ENCODE results near the gene SBNO2. TPM values are rescaled to one million over a fixed set of nuclear protein-coding genes. Genes with fewer than 3 reads are reported as not detected.
"Not testable (repeated sequence)": the region's sequence is repeated elsewhere in the genome, so short reads cannot be mapped to it uniquely, and the experiment has no call there.

Gene SBNO2
- polyA plus RNA-seq, 4 donors: 11.8 to 23.5 (median 14.0) TPM

DNA sequence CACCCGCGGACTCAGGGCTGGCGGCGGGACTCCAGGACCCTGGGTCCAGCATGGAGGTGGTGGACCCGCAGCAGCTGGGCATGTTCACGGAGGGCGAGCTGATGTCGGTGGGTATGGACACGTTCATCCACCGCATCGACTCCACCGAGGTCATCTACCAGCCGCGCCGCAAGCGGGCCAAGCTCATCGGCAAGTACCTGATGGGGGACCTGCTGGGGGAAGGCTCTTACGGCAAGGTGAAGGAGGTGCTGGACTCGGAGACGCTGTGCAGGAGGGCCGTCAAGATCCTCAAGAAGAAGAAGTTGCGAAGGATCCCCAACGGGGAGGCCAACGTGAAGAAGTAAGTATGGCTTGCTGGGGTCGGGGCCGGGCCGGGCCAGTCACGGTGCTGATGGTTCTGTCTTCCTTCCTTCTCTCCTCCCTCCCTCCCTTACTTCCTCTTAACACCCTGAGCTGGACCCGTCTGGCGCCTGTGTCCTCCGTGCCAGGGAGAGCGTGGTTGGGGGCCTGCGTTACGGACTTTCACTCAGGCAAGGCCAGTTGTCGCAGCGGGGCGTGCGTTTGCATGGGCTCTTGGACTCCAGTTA, 32.9 kb upstream of the SBNO2 start:
- DNase-seq (ENCODE audit: low read depth in 4 of 4, low spot score in 3 of 4): no peak

GRCh38 chr19:1206150-1206863, 32.2 kb upstream of the SBNO2 start:
- no peak for DNase-seq (ENCODE audit: low read depth in 4 of 4, low spot score in 3 of 4)

DNA sequence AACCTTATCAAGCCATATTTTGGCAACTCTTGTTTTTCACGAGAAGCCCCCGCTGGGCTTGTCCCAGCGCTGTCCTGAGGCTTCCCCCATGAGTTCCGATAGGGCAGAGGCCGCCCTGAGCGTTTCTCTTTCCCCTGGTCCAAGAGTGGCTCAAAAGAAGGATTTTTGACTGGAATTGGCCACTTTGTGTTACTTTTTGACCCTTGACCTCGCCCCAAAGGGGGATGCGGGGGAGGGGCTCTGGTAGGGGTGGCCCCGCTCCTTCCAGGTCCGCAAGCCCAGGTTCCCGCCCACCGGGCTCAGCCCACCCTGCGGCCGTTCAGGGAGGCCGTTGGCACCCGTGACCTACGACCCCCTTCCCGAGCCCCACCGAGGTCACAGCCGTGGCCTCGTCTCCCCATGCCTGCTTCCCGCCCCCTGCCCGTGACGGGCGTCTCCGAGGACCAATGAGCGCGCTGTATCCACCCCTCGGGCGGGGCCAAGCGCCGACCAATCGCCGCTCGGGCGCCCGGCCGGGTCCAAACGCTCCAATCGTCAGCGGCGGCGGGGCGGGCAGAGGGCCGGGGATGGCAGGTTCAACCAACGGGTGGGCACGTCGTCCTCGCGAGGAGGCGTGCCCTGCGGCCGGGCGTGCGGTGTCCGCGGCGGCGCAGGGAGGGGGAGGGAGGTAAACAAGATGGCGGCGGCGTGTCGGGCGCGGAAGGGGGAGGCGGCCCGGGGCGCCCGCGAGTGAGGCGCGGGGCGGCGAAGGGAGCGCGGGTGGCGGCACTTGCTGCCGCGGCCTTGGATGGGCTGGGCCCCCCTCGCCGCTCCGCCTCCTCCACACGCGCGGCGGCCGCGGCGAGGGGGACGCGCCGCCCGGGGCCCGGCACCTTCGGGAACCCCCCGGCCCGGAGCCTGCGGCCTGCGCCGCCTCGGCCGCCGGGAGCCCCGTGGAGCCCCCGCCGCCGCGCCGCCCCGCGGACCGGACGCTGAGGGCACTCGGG, 31.3 kb upstream of the SBNO2 start, which contains the start of gene STK11:
TSS of gene STK11 (plus strand) at position 665 of the 986 bp plus-strand sequence. CDS start 1,136 bp downstream, outside the sequence.
- peak; percentile 90 to 93 (median 90) for DNase-seq (ENCODE audit: low read depth in 4 of 4, low spot score in 3 of 4)

GRCh38 chr19:1200614-1201013, 26.5 kb upstream of the SBNO2 start:
- not testable (repeated sequence) for DNase-seq (ENCODE audit: low read depth in 4 of 4, low spot score in 3 of 4)

DNA sequence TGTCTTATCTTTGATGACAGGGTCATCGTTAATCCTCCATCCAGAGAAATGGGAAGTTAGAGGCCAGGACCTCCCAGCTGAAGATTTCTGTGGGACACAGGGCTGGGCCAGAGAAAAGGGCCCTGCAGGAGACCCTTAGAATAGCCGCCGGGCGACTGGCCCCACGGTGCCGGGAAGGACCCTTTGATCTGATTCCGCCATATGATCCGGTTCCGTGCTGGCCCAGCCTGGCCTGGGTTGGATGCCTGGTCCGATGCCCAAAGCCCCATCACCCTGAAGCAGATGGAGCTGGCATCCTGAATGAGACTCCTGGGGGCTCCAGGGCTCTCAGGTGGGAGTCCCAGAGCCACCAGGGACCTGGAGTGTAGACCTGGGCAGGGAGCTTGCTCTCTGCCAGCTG, 25.5 kb upstream of the SBNO2 start:
- DNase-seq (ENCODE audit: low read depth in 4 of 4, low spot score in 3 of 4): no peak

DNA sequence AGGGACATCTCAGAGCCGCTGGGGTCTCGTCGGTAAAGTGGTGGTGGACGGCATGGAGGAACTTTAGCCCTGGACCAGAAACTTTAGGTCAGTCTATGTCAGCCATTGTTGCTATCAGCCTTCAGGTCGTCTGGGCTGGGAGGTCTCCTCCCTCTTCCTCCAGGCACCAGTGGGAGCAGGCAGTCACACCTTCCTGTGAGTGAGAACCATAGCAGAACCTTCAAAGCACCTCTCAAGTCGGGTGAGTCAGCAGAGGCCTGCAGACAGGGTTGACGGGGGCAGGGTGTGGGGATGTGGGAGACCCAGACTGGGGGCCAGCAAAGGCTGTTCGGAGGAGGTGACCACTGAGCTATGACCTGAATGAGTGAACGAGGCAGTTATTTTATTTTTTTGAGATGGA, 15.4 kb upstream of the SBNO2 start:
- no peak for DNase-seq (ENCODE audit: low read depth in 4 of 4, low spot score in 3 of 4)

- no peak for DNase-seq (ENCODE audit: low read depth in 4 of 4, low spot score in 3 of 4)
These were observed 9.6 kb upstream of the SBNO2 start for GRCh38 chr19:1183543-1184172.

DNA sequence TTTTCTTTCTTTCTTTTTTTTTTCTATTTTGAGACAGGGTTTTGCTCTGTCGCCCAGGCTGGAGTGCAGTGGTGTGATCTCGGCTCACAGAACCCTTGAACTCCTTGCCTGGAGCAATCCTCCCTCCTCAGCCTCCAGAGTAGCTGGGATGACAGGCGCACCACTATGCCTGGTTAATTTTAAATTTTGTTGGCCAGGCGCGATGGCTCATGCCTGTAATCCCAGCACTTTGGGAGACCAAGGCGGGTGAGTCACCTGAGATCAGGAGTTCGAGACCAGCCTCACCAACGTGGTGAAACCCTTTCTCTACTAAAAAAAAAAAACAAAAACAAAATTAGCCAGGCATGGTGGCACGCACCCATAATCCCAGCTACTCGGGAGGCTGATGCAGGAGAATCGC, 8.7 kb upstream of the SBNO2 start:
- no peak for DNase-seq (ENCODE audit: low read depth in 4 of 4, low spot score in 3 of 4)

DNA sequence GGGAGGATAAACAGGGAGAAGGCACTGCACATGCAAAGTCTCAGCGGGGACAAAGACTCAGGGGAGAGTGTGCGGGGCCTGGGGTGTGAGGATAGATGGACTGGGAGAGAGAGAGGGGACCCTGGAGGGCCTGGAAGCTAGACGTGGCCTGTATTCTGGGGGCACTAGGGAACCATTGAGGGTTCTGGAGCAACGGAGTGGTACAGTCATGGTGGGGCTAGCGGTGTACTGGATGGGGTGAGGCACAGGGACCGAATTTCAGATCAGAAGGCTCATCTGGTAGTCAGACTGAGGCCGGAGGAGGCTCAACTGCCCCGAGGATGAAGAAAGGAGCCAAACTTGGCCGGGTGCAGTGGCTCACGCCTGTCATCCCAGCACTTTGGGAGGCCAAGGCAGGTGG, 8.0 kb upstream of the SBNO2 start:
- DNase-seq (ENCODE audit: low read depth in 4 of 4, low spot score in 3 of 4): no peak

DNA sequence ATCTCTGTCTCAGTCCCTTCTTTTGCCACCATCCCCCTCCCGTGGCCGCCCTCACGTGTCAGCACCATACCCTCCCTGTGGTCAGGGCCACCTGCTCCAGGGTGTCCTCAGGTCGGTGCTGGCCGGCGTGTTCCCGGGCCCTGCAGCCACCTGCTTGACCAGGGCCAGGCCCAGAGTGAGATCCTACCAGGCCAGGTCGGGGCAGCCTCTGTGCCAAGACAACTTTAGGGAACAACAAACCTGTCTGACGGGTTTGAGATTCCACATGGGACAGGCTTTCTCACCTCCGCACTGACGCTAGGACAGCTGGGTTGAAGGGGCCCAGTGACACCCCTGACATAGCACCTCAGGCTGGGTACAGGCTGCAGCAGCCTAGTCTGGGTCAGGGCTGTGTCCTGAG, 7.5 kb upstream of the SBNO2 start:
- DNase-seq (ENCODE audit: low read depth in 4 of 4, low spot score in 3 of 4): no peak

- DNase-seq (ENCODE audit: low read depth in 4 of 4, low spot score in 3 of 4): no peak
These were observed 3.5 kb upstream of the SBNO2 start for GRCh38 chr19:1177322-1178114.

DNA sequence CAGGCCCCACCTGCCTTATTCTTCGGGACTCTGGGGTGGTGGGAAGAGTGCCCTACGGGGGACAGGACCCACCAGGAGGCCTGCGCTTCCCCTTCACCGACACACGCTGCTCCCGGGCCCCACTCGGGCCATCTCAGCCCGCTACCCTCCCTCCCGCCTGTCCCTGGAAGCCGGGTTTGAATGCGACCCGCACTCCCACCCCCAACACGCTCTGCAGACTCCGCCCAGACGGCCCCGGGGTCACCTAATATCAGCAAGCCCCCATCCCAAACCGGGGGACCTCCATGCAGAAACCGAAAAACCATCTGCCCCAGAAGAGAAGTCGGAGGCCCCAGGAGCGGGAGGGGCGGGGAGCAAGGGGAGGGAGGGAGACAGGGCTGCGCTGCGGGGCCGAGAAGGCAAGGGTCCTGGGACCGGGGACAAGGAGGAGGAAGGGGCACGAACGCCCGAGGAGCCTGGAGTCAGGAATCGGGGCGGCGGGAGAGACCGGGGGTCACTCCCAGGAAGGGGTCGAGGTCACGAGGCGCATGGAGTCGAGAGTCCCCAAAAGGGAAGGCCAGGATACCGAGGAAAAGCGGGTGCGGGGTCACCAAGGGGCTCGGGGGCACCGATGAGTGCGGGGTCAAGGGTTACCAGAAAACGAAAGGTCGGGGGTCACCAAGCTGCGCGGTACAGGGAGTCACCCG, 766 bp downstream of the SBNO2 start:
- no peak for DNase-seq (ENCODE audit: low read depth in 4 of 4, low spot score in 3 of 4)

DNA sequence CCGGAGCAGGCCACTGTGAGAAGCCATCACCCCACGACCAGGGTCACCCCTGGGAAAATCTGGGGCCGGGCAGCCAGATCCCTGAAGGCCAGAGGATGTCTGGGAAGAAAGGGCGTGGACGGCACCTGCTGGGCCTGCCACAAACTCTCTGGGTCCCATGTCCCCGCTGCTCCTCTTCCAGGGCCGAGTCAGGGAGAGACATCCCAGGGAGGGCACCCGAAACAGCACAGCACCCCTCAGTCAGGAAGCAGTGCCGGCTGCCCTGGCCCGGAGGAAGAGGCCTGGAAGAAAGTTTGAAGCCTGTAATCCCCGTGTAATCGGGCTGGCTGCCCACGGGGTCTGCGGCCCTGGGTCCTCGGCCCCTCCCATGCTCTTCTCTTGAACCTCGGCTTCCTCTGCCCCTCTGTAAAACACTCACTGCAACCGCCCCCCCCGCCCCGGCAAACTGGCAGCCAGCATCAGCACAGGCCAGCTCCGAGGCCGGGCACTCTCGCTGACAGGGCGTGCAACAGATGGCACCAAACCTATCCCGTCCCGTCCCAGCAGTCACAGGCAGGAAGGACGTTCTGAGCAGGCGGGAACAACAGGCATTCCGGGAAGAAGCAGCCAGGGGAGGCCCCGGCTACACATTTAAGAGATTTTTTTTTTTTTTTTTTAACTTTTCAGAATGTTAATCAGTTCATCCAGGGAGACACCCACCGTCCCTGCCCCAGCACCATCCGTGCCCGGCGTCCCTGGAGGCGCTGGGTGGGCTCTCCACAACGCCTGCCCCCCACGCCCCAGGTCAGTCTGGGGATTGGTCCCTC, 1.5 kb downstream of the SBNO2 start:
- no peak for DNase-seq (ENCODE audit: low read depth in 4 of 4, low spot score in 3 of 4)

DNA sequence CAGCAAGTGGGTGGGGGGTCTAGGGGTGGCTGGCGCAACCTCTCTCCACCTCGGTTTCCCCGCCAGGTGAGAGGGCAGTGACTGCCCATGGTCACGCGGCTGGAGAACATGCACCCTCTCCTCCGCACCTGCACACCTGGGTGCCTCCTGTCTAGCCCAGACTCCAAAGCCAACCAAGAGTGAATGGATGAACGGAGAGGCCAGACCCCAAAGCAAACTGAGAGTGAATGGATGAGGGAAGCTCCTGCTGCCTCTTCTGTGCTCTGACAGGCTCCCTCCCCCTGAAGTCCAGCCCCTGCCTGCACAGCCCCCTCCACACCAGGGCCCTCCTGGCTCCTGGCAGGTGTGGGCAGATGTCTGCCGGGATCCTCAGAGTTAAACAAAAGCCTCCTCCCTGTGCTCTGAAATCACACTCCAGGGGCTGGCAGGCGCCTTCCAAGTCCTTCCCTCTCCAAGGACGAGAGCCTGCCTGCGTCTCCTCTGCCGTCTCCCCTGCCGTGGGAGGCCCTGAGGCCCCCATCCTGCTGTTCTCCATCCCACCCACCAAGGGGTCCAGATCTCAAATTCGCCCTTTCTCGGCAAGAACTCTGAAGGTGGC, 2.2 kb downstream of the SBNO2 start:
- no peak for DNase-seq (ENCODE audit: low read depth in 4 of 4, low spot score in 3 of 4)

DNA sequence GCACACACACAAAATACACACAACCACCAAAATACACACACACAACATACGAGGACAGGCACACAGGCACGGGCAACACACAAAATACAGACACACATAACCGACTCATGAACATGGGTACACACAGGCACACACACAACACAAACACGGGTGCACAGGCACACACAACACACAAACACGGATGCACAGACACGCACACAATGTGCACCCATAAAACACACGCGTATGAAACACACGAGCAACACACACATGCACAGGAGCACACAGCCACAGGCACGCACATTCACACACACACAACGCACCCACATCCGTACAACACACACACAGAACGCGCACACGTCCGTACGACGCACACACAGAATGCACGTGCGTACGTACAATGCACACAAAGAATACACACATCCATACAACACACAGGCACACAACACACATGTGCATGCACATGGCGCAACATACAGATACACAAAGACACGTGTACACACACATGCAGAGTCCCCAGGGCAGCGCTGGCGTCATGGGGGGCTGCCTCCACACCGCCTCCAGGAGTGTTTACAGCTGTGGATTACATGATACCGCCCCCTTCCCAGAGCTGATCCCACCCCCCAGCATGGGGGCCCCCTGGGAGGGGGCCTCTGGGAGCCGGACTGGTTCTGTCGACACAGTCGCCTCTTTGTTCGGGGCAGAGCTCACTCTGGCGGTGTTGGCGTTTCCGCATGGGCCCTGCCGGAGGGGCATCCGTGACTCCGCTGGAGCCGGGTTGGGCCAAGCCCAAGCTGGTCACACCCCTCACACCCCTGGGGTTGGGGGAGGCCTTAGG, 2.9 kb downstream of the SBNO2 start:
- DNase-seq (ENCODE audit: low read depth in 4 of 4, low spot score in 3 of 4): no peak

- DNase-seq (ENCODE audit: low read depth in 4 of 4, low spot score in 3 of 4): no peak
These were observed 3.9 kb downstream of the SBNO2 start for GRCh38 chr19:1169921-1170885.
